ENCODE measurements around the gene TMEM150C. TPM values are rescaled to one million over a fixed set of nuclear protein-coding genes. Genes with fewer than 3 reads are reported as not detected.

The TMEM150C gene
- total and polyA plus RNA-seq, 2 donors (not counting 1 experiment from before 2014, with no cell fraction given), result 0.24 to 1.2 TPM

DNA sequence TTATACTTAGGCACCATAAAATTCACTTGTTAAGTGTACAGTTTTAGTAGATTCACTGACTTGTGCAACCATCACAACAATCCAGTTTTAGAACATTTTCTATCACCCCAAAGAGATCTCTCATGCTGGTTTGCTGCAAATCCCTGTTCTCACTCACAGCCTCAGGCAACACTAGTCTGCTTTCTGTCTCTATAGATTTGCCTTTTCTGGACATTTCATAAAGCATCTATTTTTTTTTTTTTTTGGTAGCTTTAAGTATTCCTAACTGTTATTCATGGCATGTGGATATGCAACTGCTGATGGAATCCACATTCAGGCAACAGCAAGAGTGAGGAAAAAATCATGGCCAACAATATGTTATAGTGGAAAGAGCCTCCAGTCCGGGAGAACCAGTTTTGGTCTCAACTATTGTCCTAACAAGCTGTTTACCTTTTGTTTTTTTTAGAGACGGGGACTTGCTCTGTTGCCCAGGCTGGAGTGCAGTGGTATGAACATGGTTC lies 27.0 kb upstream of the TMEM150C start:
- Histone ChIP-seq H4K20me1 (ENCODE audit: control insufficient read depth, extremely low read depth, insufficient read depth, low read length) (no peaks in the 10 kb centered on the region), H3K79me2 (ENCODE audit: control insufficient read depth, insufficient read depth, low read length) (no peaks in the 10 kb centered on the region), H3K36me3 (ENCODE audit: control insufficient read depth, insufficient read depth, low read length) (no peaks in the 10 kb centered on the region), H3K4me3 (replicated peaks in 1 of 4; ENCODE audit: control extremely low read depth in 1 of 4, insufficient read depth in 1 of 4, low read depth in 3 of 4, low read length in 4 of 4) (no peak overlapping the region), H3K27me3 (ENCODE audit: control insufficient read depth, insufficient read depth, low read length) (peaks cover 3% of the 10 kb centered on the region), H3K4me2 (ENCODE audit: extremely low read depth, insufficient read depth, low read length) (no peak overlapping the region), H3K9me3 (ENCODE audit: control insufficient read depth, insufficient read depth, low read depth, low read length) (no peaks in the 10 kb centered on the region), H3K9ac (ENCODE audit: insufficient read depth, low read length) (no peak overlapping the region), H3K27ac (ENCODE audit: insufficient read depth, low read length) (no peak overlapping the region), H3K4me1 (ENCODE audit: control insufficient read depth, extremely low read depth, insufficient read depth, low read length) (no peaks in the 10 kb centered on the region), H2AFZ (ENCODE audit: low read length) (no peak overlapping the region)
- DNase-seq (ENCODE audit: low read depth in 2 of 2), result no peak
- TF ChIP-seq, protein P1, sequence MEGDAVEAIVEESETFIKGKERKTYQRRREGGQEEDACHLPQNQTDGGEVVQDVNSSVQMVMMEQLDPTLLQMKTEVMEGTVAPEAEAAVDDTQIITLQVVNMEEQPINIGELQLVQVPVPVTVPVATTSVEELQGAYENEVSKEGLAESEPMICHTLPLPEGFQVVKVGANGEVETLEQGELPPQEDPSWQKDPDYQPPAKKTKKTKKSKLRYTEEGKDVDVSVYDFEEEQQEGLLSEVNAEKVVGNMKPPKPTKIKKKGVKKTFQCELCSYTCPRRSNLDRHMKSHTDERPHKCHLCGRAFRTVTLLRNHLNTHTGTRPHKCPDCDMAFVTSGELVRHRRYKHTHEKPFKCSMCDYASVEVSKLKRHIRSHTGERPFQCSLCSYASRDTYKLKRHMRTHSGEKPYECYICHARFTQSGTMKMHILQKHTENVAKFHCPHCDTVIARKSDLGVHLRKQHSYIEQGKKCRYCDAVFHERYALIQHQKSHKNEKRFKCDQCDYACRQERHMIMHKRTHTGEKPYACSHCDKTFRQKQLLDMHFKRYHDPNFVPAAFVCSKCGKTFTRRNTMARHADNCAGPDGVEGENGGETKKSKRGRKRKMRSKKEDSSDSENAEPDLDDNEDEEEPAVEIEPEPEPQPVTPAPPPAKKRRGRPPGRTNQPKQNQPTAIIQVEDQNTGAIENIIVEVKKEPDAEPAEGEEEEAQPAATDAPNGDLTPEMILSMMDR (conservative IDR thresholded peaks at IDR 0.05 in 1 of 2, IDR thresholded peaks at IDR 0.05 in 1 of 2; ENCODE audit: low read depth in 1 of 2, low read length in 2 of 2), result no peak
- no peak for TF ChIP-seq EZH2 (IDR thresholded peaks at IDR 0.05; ENCODE audit: low read length, missing control alignments)

- Histone ChIP-seq H3K9me3 (ENCODE audit: control insufficient read depth, insufficient read depth, low read depth, low read length) (no peaks in the 10 kb centered on the region), H3K27me3 (ENCODE audit: control insufficient read depth, insufficient read depth, low read length) (peaks cover 3% of the 10 kb centered on the region), H3K36me3 (ENCODE audit: control insufficient read depth, insufficient read depth, low read length) (no peaks in the 10 kb centered on the region), H3K4me2 (ENCODE audit: extremely low read depth, insufficient read depth, low read length) (no peak overlapping the region), H3K4me1 (ENCODE audit: control insufficient read depth, extremely low read depth, insufficient read depth, low read length) (no peaks in the 10 kb centered on the region), H2AFZ (ENCODE audit: low read length) (no peak overlapping the region), H3K79me2 (ENCODE audit: control insufficient read depth, insufficient read depth, low read length) (no peaks in the 10 kb centered on the region), H3K27ac (ENCODE audit: insufficient read depth, low read length) (no peak overlapping the region), H3K9ac (ENCODE audit: insufficient read depth, low read length) (no peak overlapping the region), H4K20me1 (ENCODE audit: control insufficient read depth, extremely low read depth, insufficient read depth, low read length) (no peaks in the 10 kb centered on the region), H3K4me3 (replicated peaks in 1 of 4; ENCODE audit: control extremely low read depth in 1 of 4, insufficient read depth in 1 of 4, low read depth in 3 of 4, low read length in 4 of 4) (no peak overlapping the region)
- no peak for DNase-seq (ENCODE audit: low read depth in 2 of 2)
- no peak for TF ChIP-seq EZH2 (IDR thresholded peaks at IDR 0.05; ENCODE audit: low read length, missing control alignments)
- TF ChIP-seq, protein P1 (conservative IDR thresholded peaks at IDR 0.05 in 1 of 2, IDR thresholded peaks at IDR 0.05 in 1 of 2; ENCODE audit: low read depth in 1 of 2, low read length in 2 of 2), result no peak
Measured at GRCh38 chr4:82587826-82588540, 26.2 kb upstream of the TMEM150C start.

DNA sequence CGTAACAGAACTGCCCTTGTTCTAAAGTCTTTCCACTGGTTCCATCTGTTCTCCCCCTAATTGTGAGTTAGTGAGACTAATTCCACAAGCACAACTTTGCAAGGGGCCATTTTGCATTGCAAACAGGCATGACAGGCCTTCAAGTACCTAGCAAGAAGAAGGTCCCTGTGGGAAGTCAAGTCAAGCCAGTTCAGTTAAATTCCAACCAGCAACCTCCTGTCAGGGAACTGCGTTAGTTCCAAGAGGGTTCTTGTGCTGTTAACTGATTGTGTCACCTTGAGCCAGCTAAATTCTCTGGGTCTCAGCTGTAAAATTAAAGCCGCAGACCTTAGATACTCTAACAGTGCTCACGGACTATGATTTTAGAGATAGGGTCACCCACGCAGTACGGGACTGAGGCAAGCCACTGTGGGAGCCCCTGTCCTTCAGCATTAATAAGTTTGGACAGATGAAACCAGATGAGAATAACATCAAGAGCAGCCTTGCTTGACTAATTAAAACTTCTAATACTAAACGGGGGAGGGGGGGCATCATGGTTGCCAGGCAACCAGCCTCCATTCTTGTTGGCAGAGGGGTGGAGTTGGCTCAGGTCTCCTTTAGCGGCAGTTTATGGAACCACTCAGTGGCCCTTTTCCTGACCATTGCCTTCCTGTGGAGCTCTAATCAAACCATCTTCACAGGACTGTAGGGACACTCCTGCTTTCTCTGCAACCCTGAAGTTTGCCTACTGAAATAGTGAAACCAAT lies 24.1 kb upstream of the TMEM150C start:
- H2AFZ ChIP-seq (ENCODE audit: low read length), result no peak overlapping the region
- no peaks in the 10 kb centered on the region for H3K79me2 ChIP-seq (ENCODE audit: control insufficient read depth, insufficient read depth, low read length)
- DNase-seq (ENCODE audit: low read depth in 2 of 2), result no peak
- H3K9me3 ChIP-seq (ENCODE audit: control insufficient read depth, insufficient read depth, low read depth, low read length), result no peaks in the 10 kb centered on the region
- H3K27me3 ChIP-seq (ENCODE audit: control insufficient read depth, insufficient read depth, low read length), result peaks cover 3% of the 10 kb centered on the region
- H3K36me3 ChIP-seq (ENCODE audit: control insufficient read depth, insufficient read depth, low read length), result no peaks in the 10 kb centered on the region
- no peak overlapping the region for H3K4me2 ChIP-seq (ENCODE audit: extremely low read depth, insufficient read depth, low read length)
- TF ChIP-seq, protein P1 (conservative IDR thresholded peaks at IDR 0.05 in 1 of 2, IDR thresholded peaks at IDR 0.05 in 1 of 2; ENCODE audit: low read depth in 1 of 2, low read length in 2 of 2), result no peak
- TF ChIP-seq EZH2 (IDR thresholded peaks at IDR 0.05; ENCODE audit: low read length, missing control alignments), result no peak
- no peaks in the 10 kb centered on the region for H4K20me1 ChIP-seq (ENCODE audit: control insufficient read depth, extremely low read depth, insufficient read depth, low read length)
- no peaks in the 10 kb centered on the region for H3K4me1 ChIP-seq (ENCODE audit: control insufficient read depth, extremely low read depth, insufficient read depth, low read length)
- no peak overlapping the region for H3K4me3 ChIP-seq (replicated peaks in 1 of 4; ENCODE audit: control extremely low read depth in 1 of 4, insufficient read depth in 1 of 4, low read depth in 3 of 4, low read length in 4 of 4)
- no peak overlapping the region for H3K9ac ChIP-seq (ENCODE audit: insufficient read depth, low read length)
- H3K27ac ChIP-seq (ENCODE audit: insufficient read depth, low read length), result no peak overlapping the region
